C4-2B (cell line): ENCODE measurements around the gene KDM5C.

Experiments
- ZFX ChIP-seq: fragments of 450-650 bp; IDR thresholded peaks from 2 replicates; pipeline ENCODE4 v1.6.1; 2017
- TF ChIP-seq, protein P1 (sequence below): fragments of 450-650 bp; conservative IDR thresholded peaks from 2 replicates; pipeline ENCODE4 v1.5.1; 2017; ENCODE audit warnings: mild to moderate bottlenecking

DNA sequence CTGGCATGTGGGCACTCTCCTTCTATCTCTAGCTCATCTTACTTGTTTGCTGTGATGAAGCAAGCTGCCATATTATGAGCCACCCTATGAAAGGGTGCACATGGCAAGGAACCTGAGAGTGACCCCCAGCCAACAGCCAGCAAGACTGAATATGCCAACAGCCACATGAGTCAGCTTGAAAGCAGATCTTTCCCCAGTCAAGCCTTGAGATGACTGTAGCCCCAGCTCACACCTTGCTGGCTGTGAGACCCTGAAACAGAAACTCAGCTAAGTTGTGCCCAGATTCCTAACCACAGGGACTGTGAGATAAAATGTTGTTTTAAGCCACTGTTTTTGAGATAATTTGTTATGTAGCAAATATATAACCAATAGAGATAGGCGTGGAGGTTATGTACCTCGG, 36.2 kb downstream of the KDM5C start:
- TF ChIP-seq, protein P1, sequence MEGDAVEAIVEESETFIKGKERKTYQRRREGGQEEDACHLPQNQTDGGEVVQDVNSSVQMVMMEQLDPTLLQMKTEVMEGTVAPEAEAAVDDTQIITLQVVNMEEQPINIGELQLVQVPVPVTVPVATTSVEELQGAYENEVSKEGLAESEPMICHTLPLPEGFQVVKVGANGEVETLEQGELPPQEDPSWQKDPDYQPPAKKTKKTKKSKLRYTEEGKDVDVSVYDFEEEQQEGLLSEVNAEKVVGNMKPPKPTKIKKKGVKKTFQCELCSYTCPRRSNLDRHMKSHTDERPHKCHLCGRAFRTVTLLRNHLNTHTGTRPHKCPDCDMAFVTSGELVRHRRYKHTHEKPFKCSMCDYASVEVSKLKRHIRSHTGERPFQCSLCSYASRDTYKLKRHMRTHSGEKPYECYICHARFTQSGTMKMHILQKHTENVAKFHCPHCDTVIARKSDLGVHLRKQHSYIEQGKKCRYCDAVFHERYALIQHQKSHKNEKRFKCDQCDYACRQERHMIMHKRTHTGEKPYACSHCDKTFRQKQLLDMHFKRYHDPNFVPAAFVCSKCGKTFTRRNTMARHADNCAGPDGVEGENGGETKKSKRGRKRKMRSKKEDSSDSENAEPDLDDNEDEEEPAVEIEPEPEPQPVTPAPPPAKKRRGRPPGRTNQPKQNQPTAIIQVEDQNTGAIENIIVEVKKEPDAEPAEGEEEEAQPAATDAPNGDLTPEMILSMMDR: no peak
- TF ChIP-seq ZFX: no peak
